Sigmoid colon (tissue), 4 donors: ENCODE results near the gene IL6R.

Experiments used
- POLR2A ChIP-seq, 2 donors: fragments of 450-650 bp; IDR thresholded peaks; one replicate each; pipeline ENCODE4 v1.6.1; 2016; ENCODE audit warnings: antibody characterized with exemption in 2 of 2, mild to moderate bottlenecking in 2 of 2, moderate library complexity in 2 of 2
- POLR2AphosphoS5 ChIP-seq, 4 donors: sonication (generic); formaldehyde crosslinking; IDR thresholded peaks; one replicate each; pipeline ENCODE4 v1.6.1; 2017; ENCODE audit warnings: antibody characterized with exemption in 4 of 4
- TF ChIP-seq, protein P1 (sequence below), 4 experiments: fragments of 450-650 bp in 3 of 4; fragments of 200-600 bp in 1 of 4; IDR thresholded peaks; one replicate each; pipeline ENCODE4 v1.5.1; 2016 to 2019; ENCODE audit warnings: antibody characterized with exemption in 4 of 4, mild to moderate bottlenecking in 3 of 4, moderate library complexity in 2 of 4

DNA sequence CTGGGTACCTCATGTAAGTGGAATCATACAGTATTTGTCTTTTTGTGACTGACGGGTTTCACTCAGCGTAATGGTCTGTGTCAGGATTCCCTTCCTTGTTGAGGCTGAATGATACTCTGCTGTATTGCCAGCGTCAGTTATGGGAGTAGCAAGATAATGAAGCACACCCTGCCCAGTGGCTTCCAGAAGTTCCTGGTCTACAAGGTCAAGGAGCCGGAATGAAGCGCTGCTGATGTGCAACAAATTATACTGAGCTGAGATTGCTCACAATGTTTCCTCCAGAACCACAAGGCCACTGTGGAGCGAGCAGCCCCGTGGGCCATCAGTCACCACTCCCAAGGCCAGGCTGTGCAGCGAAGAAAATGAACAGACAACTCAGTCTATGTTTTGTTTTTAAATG lies 72.9 kb downstream of the IL6R start:
- TF ChIP-seq, protein P1, sequence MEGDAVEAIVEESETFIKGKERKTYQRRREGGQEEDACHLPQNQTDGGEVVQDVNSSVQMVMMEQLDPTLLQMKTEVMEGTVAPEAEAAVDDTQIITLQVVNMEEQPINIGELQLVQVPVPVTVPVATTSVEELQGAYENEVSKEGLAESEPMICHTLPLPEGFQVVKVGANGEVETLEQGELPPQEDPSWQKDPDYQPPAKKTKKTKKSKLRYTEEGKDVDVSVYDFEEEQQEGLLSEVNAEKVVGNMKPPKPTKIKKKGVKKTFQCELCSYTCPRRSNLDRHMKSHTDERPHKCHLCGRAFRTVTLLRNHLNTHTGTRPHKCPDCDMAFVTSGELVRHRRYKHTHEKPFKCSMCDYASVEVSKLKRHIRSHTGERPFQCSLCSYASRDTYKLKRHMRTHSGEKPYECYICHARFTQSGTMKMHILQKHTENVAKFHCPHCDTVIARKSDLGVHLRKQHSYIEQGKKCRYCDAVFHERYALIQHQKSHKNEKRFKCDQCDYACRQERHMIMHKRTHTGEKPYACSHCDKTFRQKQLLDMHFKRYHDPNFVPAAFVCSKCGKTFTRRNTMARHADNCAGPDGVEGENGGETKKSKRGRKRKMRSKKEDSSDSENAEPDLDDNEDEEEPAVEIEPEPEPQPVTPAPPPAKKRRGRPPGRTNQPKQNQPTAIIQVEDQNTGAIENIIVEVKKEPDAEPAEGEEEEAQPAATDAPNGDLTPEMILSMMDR (IDR thresholded peaks at IDR 0.05): no peak
- TF ChIP-seq POLR2AphosphoS5 (IDR thresholded peaks at IDR 0.05) (no peak), POLR2A (IDR thresholded peaks at IDR 0.05) (peak in 1 of 2 donors; percentile 42)
